OCI-LY7 (cell line): ENCODE data around the gene DAPK3.

ENCODE experiments used
- EZH2phosphoT487 ChIP-seq: fragments of 200-600 bp; sonication (generic); IDR thresholded peaks from 2 replicates; pipeline ENCODE4 v1.6.1; 2018; ENCODE audit warnings: low read depth, borderline replicate concordance, mild to moderate bottlenecking, mixed run types, antibody characterized with exemption, low read length, moderate library complexity, mixed read lengths
- TF ChIP-seq, protein P1 (sequence below): fragments of 200-600 bp; sonication (generic); conservative IDR thresholded peaks from 2 replicates; pipeline ENCODE4 v1.5.1; 2014; ENCODE audit warnings: mild to moderate bottlenecking, antibody characterized with exemption, low read length, moderate library complexity, mixed read lengths

DNA sequence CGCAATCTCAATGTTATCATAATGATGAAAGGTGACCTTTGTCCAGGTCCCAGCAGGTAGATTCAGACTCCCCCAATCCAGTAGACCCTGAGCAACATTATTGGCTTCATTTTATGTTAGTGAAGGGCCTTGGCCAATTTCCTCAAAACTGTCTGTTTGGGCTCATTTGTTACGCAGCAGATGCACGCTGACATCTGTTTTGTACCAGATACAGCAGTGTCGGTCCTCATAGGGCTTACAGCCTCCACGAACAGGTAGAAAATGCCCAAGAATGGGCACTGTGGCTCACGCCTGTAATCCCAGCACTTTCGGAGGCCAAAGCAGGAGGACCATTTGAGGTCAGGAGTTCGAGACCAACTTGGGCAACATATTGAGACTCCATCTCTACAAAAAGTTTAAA, 51.1 kb downstream of the DAPK3 start:
- TF ChIP-seq, protein P1, sequence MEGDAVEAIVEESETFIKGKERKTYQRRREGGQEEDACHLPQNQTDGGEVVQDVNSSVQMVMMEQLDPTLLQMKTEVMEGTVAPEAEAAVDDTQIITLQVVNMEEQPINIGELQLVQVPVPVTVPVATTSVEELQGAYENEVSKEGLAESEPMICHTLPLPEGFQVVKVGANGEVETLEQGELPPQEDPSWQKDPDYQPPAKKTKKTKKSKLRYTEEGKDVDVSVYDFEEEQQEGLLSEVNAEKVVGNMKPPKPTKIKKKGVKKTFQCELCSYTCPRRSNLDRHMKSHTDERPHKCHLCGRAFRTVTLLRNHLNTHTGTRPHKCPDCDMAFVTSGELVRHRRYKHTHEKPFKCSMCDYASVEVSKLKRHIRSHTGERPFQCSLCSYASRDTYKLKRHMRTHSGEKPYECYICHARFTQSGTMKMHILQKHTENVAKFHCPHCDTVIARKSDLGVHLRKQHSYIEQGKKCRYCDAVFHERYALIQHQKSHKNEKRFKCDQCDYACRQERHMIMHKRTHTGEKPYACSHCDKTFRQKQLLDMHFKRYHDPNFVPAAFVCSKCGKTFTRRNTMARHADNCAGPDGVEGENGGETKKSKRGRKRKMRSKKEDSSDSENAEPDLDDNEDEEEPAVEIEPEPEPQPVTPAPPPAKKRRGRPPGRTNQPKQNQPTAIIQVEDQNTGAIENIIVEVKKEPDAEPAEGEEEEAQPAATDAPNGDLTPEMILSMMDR, result no peak
- no peak for TF ChIP-seq EZH2phosphoT487
